ENCODE measurements around the gene TLR1.
"Not testable (repeated sequence)": the region's sequence is repeated elsewhere in the genome, so short reads cannot be mapped to it uniquely, and the experiment has no call there.

DNA sequence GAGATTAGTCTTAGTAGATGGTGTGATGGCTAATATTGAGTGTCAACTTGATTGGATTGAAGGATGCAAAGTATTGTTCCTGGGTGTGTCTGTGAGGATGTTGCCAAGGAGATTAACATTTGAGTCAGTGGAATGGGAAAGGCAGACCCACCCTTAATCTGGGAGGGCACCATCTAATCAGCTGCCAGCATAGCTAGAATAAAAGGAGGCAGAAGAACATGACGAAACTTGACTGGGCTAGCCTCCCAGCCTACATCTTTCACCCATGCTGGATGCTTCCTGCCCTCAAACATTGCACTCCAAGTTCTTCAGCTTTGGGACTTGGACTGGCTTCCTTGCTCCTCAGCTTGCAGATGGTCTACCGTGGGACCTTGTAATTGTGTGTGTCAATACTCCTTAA is 34.3 kb downstream of the TLR1 start:
- TF ChIP-seq POLR2A, CTCF (IDR thresholded peaks at IDR 0.05): not testable (repeated sequence)

Data from esophagus squamous epithelium (tissue), 4 donors.